GM12892 (cell line): ENCODE data around the gene PREX1.

Experiments
- POLR2A ChIP-seq: IDR thresholded peaks from 2 replicates; pipeline ENCODE4 v1.6.1; 2011; ENCODE audit warnings: low read depth, low read length, control low read depth
- TAF1 ChIP-seq: IDR thresholded peaks from 2 replicates; pipeline ENCODE4 v1.6.1; 2011; ENCODE audit warnings: low read depth, mild to moderate bottlenecking, control low read depth, low read length, borderline replicate concordance

DNA sequence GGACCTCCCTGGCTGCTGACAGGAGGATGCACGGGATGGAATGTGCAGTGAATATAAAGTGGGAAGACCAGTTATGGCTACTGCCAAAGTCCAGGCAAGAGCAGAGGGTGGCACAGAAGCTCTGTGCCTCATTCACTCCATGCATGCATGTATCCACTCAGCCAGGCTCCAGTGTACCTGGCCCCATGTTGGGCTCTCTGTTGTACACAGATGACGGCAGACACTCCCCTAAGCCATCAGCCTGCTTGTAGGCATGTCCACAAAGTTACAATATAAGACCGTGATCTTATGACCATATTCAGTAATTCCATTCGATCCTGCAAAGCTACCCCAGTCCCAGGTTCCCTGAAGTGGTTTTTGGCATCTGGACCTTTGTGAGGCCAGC lies 116.8 kb downstream of the PREX1 start:
- TF ChIP-seq TAF1 = no peak
- no peak for TF ChIP-seq POLR2A
